H9 (cell line): ENCODE results near the gene PLCL1. TPM values are rescaled to one million over a fixed set of nuclear protein-coding genes. Genes with fewer than 3 reads are reported as not detected.

ENCODE experiments used
- DNase-seq: peaks from one replicate; pipeline ENCODE4 v3.0.0-alpha.2; 2017
- H2AFZ ChIP-seq: one replicate; pipeline ENCODE4 v1.6.1; 2013; ENCODE audit warnings: mild to moderate bottlenecking, low read length, control low read depth, moderate library complexity
- H2AK5ac ChIP-seq: 2 replicates; pipeline ENCODE4 v1.6.1; 2013; ENCODE audit warnings: low read length, control low read depth, mixed read lengths; ENCODE audit not compliant: insufficient read length
- H2BK120ac ChIP-seq: one replicate; pipeline ENCODE4 v1.6.1; 2013; ENCODE audit warnings: low read depth, mild to moderate bottlenecking, low read length, control low read depth, inconsistent platforms; ENCODE audit not compliant: poor library complexity, severe bottlenecking
- H2BK12ac ChIP-seq: 2 replicates; pipeline ENCODE4 v1.6.1; 2013; ENCODE audit warnings: low read length, control low read depth, mixed read lengths, low read depth; ENCODE audit not compliant: insufficient read length
- H2BK15ac ChIP-seq: 2 replicates; pipeline ENCODE4 v1.6.1; 2013; ENCODE audit warnings: low read depth, low read length, control low read depth
- H2BK20ac ChIP-seq: one replicate; pipeline ENCODE4 v1.6.1; 2013; ENCODE audit warnings: low read depth, mild to moderate bottlenecking, low read length, control low read depth, inconsistent platforms; ENCODE audit not compliant: poor library complexity, severe bottlenecking
- H2BK5ac ChIP-seq: 2 replicates; pipeline ENCODE4 v1.6.1; 2013; ENCODE audit warnings: low read length, control low read depth, mixed read lengths; ENCODE audit not compliant: insufficient read length
- H3K14ac ChIP-seq: 2 replicates; pipeline ENCODE4 v1.6.1; 2013; ENCODE audit warnings: low read length, control low read depth; ENCODE audit not compliant: insufficient read depth
- H3K18ac ChIP-seq: 2 replicates; pipeline ENCODE4 v1.6.1; 2013; ENCODE audit warnings: low read depth, mild to moderate bottlenecking, mixed read lengths, low read length, control low read depth; ENCODE audit not compliant: insufficient read length
- H3K23ac ChIP-seq: 2 replicates; pipeline ENCODE4 v1.6.1; 2013; ENCODE audit warnings: low read length, control low read depth, mixed read lengths, low read depth; ENCODE audit not compliant: insufficient read length
- H3K23me2 ChIP-seq: 2 replicates; pipeline ENCODE4 v1.6.1; 2013; ENCODE audit warnings: low read depth, mild to moderate bottlenecking, mixed read lengths, low read length, control low read depth; ENCODE audit not compliant: insufficient read length, poor library complexity, severe bottlenecking
- H3K27ac ChIP-seq: 2 replicates; pipeline ENCODE4 v1.5.1; 2013; ENCODE audit warnings: low read length, control low read depth, mixed read lengths, low read depth; ENCODE audit not compliant: insufficient read length
- H3K27me3 ChIP-seq: 2 replicates; pipeline ENCODE4 v1.6.1; 2013; ENCODE audit warnings: low read length, control low read depth, inconsistent platforms; ENCODE audit not compliant: insufficient read depth
- H3K4ac ChIP-seq: 2 replicates; pipeline ENCODE4 v1.6.1; 2013; ENCODE audit warnings: low read depth, mild to moderate bottlenecking, control low read depth, inconsistent platforms, low read length, moderate library complexity
- H3K4me1 ChIP-seq: 2 replicates; pipeline ENCODE4 v1.6.1; 2013; ENCODE audit warnings: low read length, control low read depth, inconsistent platforms; ENCODE audit not compliant: insufficient read depth
- H3K4me2 ChIP-seq: 2 replicates; pipeline ENCODE4 v1.6.1; 2013; ENCODE audit warnings: low read length, control low read depth, mixed read lengths; ENCODE audit not compliant: insufficient read length, insufficient read depth
- H3K56ac ChIP-seq: 2 replicates; pipeline ENCODE4 v1.6.1; 2013; ENCODE audit warnings: low read depth, mild to moderate bottlenecking, mixed read lengths, low read length, control low read depth; ENCODE audit not compliant: insufficient read length
- H3K79me1 ChIP-seq: 2 replicates; pipeline ENCODE4 v1.6.1; 2013; ENCODE audit warnings: low read depth, mild to moderate bottlenecking, moderate library complexity, low read length, control low read depth, inconsistent platforms; ENCODE audit not compliant: insufficient read depth, poor library complexity, severe bottlenecking
- H3K79me2 ChIP-seq: 2 replicates; pipeline ENCODE4 v1.6.1; 2013; ENCODE audit warnings: low read length, control low read depth, inconsistent platforms; ENCODE audit not compliant: insufficient read depth
- H3K9ac ChIP-seq: 2 replicates; pipeline ENCODE4 v1.6.1; 2013; ENCODE audit warnings: low read length, control low read depth, mixed read lengths; ENCODE audit not compliant: insufficient read length; ENCODE audit errors: extremely low read depth
- H3K9me3 ChIP-seq: one replicate; pipeline ENCODE4 v1.6.1; 2013; ENCODE audit warnings: low read depth, low read length, inconsistent platforms; ENCODE audit not compliant: control insufficient read depth
- H3T11ph ChIP-seq: one replicate; pipeline ENCODE4 v1.6.1; 2013; ENCODE audit warnings: mild to moderate bottlenecking, low read length, control low read depth, inconsistent platforms
- H4K20me1 ChIP-seq: one replicate; pipeline ENCODE4 v1.6.1; 2013; ENCODE audit not compliant: control insufficient read depth, insufficient read length, insufficient read depth
- H4K5ac ChIP-seq: 2 replicates; pipeline ENCODE4 v1.6.1; 2013; ENCODE audit warnings: low read depth, mild to moderate bottlenecking, mixed read lengths, low read length, control low read depth; ENCODE audit not compliant: insufficient read length
- H4K8ac ChIP-seq: replicated peaks from 2 replicates; pipeline ENCODE4 v1.6.1; 2013; ENCODE audit warnings: low read length, control low read depth, mixed read lengths, low read depth; ENCODE audit not compliant: insufficient read length
- H4K91ac ChIP-seq: 2 replicates; pipeline ENCODE4 v1.6.1; 2013; ENCODE audit warnings: low read depth, mild to moderate bottlenecking, moderate library complexity, mixed read lengths, low read length, control low read depth; ENCODE audit not compliant: insufficient read length
- H3K27ac Mint-ChIP-seq, 3 experiments: 2 replicates in 2 of 3; 3 replicates in 1 of 3; pipeline ENCODE4 v1.8.0; 2020 to 2021; ENCODE audit warnings: mixed read lengths in 3 of 3, mild to moderate bottlenecking in 1 of 3, moderate library complexity in 1 of 3
- H3K27me3 Mint-ChIP-seq: 2 replicates; pipeline ENCODE4 v1.8.0; 2021; ENCODE audit warnings: low read depth, mild to moderate bottlenecking, moderate library complexity, mixed read lengths
- H3K36me3 Mint-ChIP-seq, 3 experiments: 2 replicates in 2 of 3; 3 replicates in 1 of 3; pipeline ENCODE4 v1.8.0; 2020 to 2021; ENCODE audit warnings: low read depth in 3 of 3, mixed read lengths in 3 of 3; ENCODE audit not compliant: insufficient read depth in 1 of 3
- H3K4me1 Mint-ChIP-seq, 2 experiments: 2 replicates each; pipeline ENCODE4 v1.8.0; 2020; ENCODE audit warnings: mixed read lengths in 2 of 2
- H3K4me3 Mint-ChIP-seq, 2 experiments: 2 replicates in 1 of 2; 3 replicates in 1 of 2; pipeline ENCODE4 v1.8.0; 2020 to 2021; ENCODE audit warnings: mild to moderate bottlenecking in 2 of 2, mixed read lengths in 2 of 2, moderate library complexity in 1 of 2
- H3K9me3 Mint-ChIP-seq, 2 experiments: 2 replicates in 1 of 2; 3 replicates in 1 of 2; pipeline ENCODE4 v1.8.0; 2020; ENCODE audit warnings: mild to moderate bottlenecking in 2 of 2, mixed read lengths in 2 of 2, moderate library complexity in 1 of 2
- WGBS: extraction: QIAGEN DNeasy Blood & Tissue Kit; methylation state at CpG from one replicate; pipeline ENCODE4 v1.1.7; 2013; ENCODE audit warnings: missing lambda C conversion rate, low lambda C conversion rate, mixed read lengths; ENCODE audit not compliant: insufficient read length; ENCODE audit errors: extremely low coverage; 5-methylcytosine and 5-hydroxymethylcytosine counted together
- total RNA-seq: library from RNA; stranded (reverse); gene quantifications from 2 replicates; pipeline ENCODE4 v1.2.1, GENCODE V29; 2021
- TF ChIP-seq, protein P1 (sequence below): fragments of 200-600 bp; sonication (generic); conservative IDR thresholded peaks from 3 replicates; pipeline ENCODE4 v1.8.0; 2021; ENCODE audit warnings: antibody characterized with exemption, mild to moderate bottlenecking

PLCL1 gene
- total RNA-seq, 1 experiment from 2014 or later, result 0.04 TPM

DNA sequence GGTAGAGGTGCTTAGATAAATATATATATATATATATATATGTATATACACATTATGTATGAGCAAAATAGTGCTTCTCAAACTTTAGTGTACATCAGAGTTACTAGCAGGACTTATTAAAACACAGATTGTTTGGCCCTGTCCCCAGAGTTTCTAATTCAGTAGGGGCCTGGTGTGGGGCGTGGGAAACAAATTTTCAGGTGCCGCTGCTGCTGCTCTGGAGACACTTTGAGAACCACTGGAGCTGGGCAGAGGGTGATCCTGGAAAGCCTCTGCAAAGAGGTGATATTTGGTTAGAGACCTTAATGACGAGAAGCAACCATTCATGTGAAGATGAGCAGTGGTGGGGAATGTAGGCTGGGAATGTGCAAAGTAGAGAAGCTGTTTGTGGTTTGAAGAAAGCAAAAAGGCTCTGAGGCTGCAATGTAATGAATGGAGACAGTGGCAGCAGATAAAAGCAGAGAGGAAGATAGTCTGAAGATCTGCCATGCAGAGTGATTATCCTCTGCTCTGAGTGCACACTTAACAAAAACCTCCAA is 142.9 kb downstream of the PLCL1 start:
- TF ChIP-seq, protein P1, sequence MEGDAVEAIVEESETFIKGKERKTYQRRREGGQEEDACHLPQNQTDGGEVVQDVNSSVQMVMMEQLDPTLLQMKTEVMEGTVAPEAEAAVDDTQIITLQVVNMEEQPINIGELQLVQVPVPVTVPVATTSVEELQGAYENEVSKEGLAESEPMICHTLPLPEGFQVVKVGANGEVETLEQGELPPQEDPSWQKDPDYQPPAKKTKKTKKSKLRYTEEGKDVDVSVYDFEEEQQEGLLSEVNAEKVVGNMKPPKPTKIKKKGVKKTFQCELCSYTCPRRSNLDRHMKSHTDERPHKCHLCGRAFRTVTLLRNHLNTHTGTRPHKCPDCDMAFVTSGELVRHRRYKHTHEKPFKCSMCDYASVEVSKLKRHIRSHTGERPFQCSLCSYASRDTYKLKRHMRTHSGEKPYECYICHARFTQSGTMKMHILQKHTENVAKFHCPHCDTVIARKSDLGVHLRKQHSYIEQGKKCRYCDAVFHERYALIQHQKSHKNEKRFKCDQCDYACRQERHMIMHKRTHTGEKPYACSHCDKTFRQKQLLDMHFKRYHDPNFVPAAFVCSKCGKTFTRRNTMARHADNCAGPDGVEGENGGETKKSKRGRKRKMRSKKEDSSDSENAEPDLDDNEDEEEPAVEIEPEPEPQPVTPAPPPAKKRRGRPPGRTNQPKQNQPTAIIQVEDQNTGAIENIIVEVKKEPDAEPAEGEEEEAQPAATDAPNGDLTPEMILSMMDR, result no peak
- H3K4me1 Mint-ChIP-seq, result peaks cover 33 to 41% of the 10 kb centered on the region in 2 experiments
- peak overlapping the region in 2 of 3 experiments; percentile 9 to 14; a peak in 4 of 7 replicates for H3K27ac Mint-ChIP-seq

More for the DNA sequence above, 142.9 kb downstream of the PLCL1 start:
- H3K36me3 Mint-ChIP-seq, result peaks cover 0 to 6% (median 0%) of the 10 kb centered on the region in 3 experiments; a peak in 1 of 7 replicates
- no peaks in the 10 kb centered on the region for H3K27me3 Mint-ChIP-seq
- Histone ChIP-seq H2BK5ac (no peak overlapping the region), H3K9ac (no peak overlapping the region), H3K23ac (no peak overlapping the region), H3K9me3 (no peaks in the 10 kb centered on the region), H2BK120ac (no peak overlapping the region), H3K18ac (no peak overlapping the region), H3K27me3 (no peaks in the 10 kb centered on the region), H3K27ac (no peak overlapping the region), H4K5ac (no peak overlapping the region), H3K14ac (no peak overlapping the region), H2AFZ (no peak overlapping the region), H3T11ph (no peak overlapping the region), H4K20me1 (no peaks in the 10 kb centered on the region), H3K79me2 (no peaks in the 10 kb centered on the region), H3K23me2 (no peaks in the 10 kb centered on the region), H4K8ac (no peak overlapping the region), H2BK12ac (no peak overlapping the region), H2BK20ac (no peak overlapping the region), H2AK5ac (no peak overlapping the region), H3K4me2 (no peak overlapping the region), H3K79me1 (no peaks in the 10 kb centered on the region), H3K4me1 (no peaks in the 10 kb centered on the region; the same call in 1 of the 2 replicates), H3K56ac (no peak overlapping the region), H4K91ac (no peak overlapping the region), H3K4ac (no peak overlapping the region), H2BK15ac (no peak overlapping the region)
- peaks cover 0 to 3% of the 10 kb centered on the region in 2 experiments; a peak in 1 of 5 replicates for H3K9me3 Mint-ChIP-seq
- no peak overlapping the region for H3K4me3 Mint-ChIP-seq
- peak; percentile 25 for DNase-seq
- no CpG with 5 or more reads among the region's 3 CpGs for WGBS
